Measurements from ENCODE around the gene LINGO1.

The LINGO1 gene

DNA sequence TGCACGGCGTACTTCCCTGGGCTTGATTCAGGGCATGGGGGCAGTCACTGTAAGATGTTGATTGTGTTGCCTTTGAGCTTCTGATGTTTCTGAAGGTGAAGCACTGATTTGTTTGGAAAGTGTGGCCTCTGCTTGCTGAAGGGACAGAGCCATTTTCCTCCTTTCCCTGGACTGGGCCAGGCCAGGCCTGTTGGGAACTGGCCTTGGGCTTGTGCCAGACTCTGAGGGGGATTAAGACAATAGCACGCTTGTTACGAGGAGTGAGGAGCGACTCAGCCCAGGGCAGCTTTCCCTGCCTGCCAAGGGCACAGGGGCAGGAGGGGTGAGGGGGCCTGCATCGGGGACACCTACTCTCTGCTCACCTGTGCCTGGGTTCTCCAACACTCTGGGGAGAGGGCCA lies 42.9 kb downstream of the LINGO1 start:
- Mint-ChIP-seq H3K4me1 (peaks cover 5% of the 10 kb centered on the region), H3K27ac (peak overlapping the region in 1 of 3 experiments; percentile 33), H3K4me3 (no peak overlapping the region), H3K36me3 (ENCODE audit: low read depth) (no peaks in the 10 kb centered on the region), H3K27me3 (ENCODE audit: low read depth) (peaks cover 18% of the 10 kb centered on the region), H3K9me3 (no peaks in the 10 kb centered on the region)
- TF ChIP-seq CTCF (IDR thresholded peaks at IDR 0.05; ENCODE audit: unreplicated experiment in 3 of 3): no peak

DNA sequence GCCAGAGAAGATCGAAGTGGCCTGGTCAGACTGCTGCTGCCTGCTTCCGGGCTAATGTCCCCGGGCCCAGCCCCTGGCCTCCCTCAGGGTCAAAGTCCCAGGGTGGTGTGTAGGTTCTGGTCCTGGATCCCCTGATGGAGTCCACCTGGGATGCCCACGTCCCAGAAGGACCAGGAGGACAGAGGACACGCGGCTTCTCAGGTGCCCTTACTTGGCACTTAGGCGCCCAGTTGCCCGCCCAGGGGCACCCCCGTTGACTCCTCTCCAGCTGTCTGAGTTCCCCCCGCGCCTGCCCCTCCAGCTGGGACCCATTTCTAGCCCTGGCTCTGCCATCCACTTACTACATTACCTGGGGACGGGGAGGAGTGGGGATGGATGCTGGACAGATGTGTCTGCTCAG lies 44.6 kb downstream of the LINGO1 start:
- Mint-ChIP-seq H3K36me3 (ENCODE audit: low read depth) (no peaks in the 10 kb centered on the region), H3K27ac (no peak overlapping the region), H3K4me1 (peaks cover 5% of the 10 kb centered on the region), H3K4me3 (no peak overlapping the region), H3K9me3 (no peaks in the 10 kb centered on the region), H3K27me3 (ENCODE audit: low read depth) (peaks cover 21% of the 10 kb centered on the region)
- no peak for TF ChIP-seq CTCF (IDR thresholded peaks at IDR 0.05; ENCODE audit: unreplicated experiment in 3 of 3)

DNA sequence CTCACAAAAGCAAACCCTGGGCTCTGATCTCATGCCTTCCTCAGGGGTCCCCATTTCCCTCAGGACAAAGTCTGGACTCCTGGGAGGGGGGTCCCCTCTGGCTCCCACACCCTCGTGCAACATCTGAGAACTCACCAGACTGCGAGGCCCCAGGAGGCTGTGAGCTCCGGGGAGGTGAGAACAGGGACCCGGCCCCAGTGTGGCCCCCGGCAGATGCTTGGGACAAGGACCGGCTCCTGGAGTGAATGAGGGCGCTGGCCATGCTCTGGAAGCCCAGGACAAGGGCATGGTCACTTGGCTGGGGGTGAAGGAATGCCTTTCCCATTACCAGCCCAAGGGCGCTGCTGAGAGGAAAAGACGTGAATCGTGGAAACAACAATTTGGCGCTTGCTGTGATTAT lies 48.0 kb downstream of the LINGO1 start:
- no peak overlapping the region for H3K4me3 Mint-ChIP-seq
- no peak for TF ChIP-seq CTCF (IDR thresholded peaks at IDR 0.05; ENCODE audit: unreplicated experiment in 3 of 3)
- peaks cover 13% of the 10 kb centered on the region for H3K4me1 Mint-ChIP-seq
- no peaks in the 10 kb centered on the region for H3K36me3 Mint-ChIP-seq (ENCODE audit: low read depth)
- no peak overlapping the region for H3K27ac Mint-ChIP-seq
- H3K9me3 Mint-ChIP-seq: no peaks in the 10 kb centered on the region
- H3K27me3 Mint-ChIP-seq (ENCODE audit: low read depth): peaks cover 16% of the 10 kb centered on the region

GRCh38 chr15:77584201-77584600 lies 48.5 kb downstream of the LINGO1 start:
- no peaks in the 10 kb centered on the region for H3K9me3 Mint-ChIP-seq
- no peak overlapping the region for H3K27ac Mint-ChIP-seq
- H3K27me3 Mint-ChIP-seq (ENCODE audit: low read depth): peaks cover 11% of the 10 kb centered on the region
- TF ChIP-seq CTCF (IDR thresholded peaks at IDR 0.05; ENCODE audit: unreplicated experiment in 3 of 3): peak; percentile 9 to 26 (median 19)
- H3K4me3 Mint-ChIP-seq: no peak overlapping the region
- peaks cover 11% of the 10 kb centered on the region for H3K4me1 Mint-ChIP-seq
- H3K36me3 Mint-ChIP-seq (ENCODE audit: low read depth): no peaks in the 10 kb centered on the region

DNA sequence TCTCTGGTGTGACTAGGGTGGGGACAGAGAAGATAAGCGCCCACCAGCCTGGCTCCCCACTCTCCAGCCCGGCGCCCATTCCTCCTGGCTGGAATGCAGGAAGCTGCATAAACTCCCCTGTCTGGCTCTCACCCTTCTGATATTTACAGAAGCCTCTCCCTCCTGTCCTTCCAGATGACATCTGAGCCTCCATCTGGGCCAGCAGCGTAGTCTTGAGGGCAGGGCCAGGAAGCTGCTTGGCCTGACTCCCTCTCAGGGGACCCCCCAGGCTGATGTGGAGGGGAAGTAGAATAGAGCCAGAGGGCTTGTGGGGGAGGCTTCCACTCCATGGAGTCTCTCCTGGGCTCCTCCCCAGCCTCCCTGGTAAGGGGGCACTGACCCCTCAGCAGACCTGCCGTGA lies 49.9 kb downstream of the LINGO1 start:
- Mint-ChIP-seq H3K4me1 (peaks cover 11% of the 10 kb centered on the region), H3K27me3 (ENCODE audit: low read depth) (peaks cover 3% of the 10 kb centered on the region), H3K27ac (no peak overlapping the region), H3K9me3 (no peaks in the 10 kb centered on the region), H3K36me3 (ENCODE audit: low read depth) (no peaks in the 10 kb centered on the region), H3K4me3 (no peak overlapping the region)
- TF ChIP-seq CTCF (IDR thresholded peaks at IDR 0.05; ENCODE audit: unreplicated experiment in 3 of 3): no peak

GRCh38 chr15:77581896-77582569 lies 50.7 kb downstream of the LINGO1 start:
- Mint-ChIP-seq H3K27ac (no peak overlapping the region), H3K36me3 (ENCODE audit: low read depth) (no peaks in the 10 kb centered on the region), H3K4me1 (peaks cover 11% of the 10 kb centered on the region), H3K9me3 (no peaks in the 10 kb centered on the region), H3K4me3 (no peak overlapping the region), H3K27me3 (ENCODE audit: low read depth) (peaks cover 3% of the 10 kb centered on the region)
- TF ChIP-seq CTCF (IDR thresholded peaks at IDR 0.05; ENCODE audit: unreplicated experiment in 3 of 3): no peak
